ENCODE data around the gene ZNF530. TPM values are rescaled to one million over a fixed set of nuclear protein-coding genes. Genes with fewer than 3 reads are reported as not detected.

The ZNF530 gene
- 10 to 100 TPM in 1 of 2 donors, 1 to 10 TPM in 1; 5.6 to 10.1 TPM for total RNA-seq
- 5.6 TPM for polyA plus RNA-seq (2013, experiment 1 of 2)
- polyA plus RNA-seq (2013, experiment 2 of 2) = 6.0 TPM
- long read RNA-seq, experiment 1, full-length matches to known transcripts = 1 of 2 reads
- long read RNA-seq, experiment 1, partial matches to known transcripts = 1 of 2 reads
- long read RNA-seq, experiment 1, other reads (novel, unspliced or antisense) = 0 of 2 reads
- long read RNA-seq, experiment 2, partial matches to known transcripts = 0 of 4 reads
- long read RNA-seq, experiment 2, other reads (novel, unspliced or antisense) = 2 of 4 reads
- long read RNA-seq, experiment 3, full-length matches to known transcripts = 12 of 22 reads
- long read RNA-seq, experiment 3, partial matches to known transcripts = 1 of 22 reads
- long read RNA-seq, experiment 3, other reads (novel, unspliced or antisense) = 9 of 22 reads
- long read RNA-seq, experiment 4 = 0 reads

DNA sequence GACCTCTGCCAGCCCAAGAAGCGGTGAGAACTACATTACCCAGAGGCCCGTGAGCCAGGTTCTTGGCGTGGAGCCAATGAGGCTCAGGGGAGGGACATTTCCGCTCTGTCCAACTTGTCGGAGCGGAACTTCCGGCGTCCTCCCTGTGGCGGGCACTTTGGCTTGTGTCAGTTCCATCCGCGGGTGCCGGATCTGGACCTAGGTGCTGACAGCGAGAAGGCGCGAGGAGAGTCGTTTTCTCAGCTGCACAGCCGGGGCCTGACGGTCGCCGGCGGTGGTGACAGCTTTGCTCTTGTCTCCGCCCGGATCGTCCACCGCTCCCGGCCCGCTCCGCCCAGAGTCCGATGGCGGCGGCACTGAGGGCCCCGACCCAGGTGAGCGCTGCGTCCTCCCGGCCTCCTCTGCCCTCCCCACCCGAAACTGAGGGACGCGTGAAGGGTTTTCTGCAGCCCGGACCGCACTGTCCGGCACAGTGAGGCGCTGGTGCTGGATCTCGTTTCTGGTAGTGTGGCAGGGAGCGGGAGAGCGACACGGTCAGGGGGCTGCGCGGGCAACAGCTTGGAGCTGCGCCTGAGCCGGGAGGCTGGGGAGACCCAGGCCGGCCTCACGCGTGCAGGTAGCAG, at the start of gene ZNF530:
Gene ZNF530 (plus strand): TSS at position 125 of the 623 bp plus-strand sequence. CDS start 4,461 bp downstream, outside the sequence.
- Histone ChIP-seq H3K9me3 (ENCODE audit: control insufficient read depth, low read length) (no peaks in the 10 kb centered on the region), H3K9ac (ENCODE audit: extremely low read depth, low read length, poor library complexity, severe bottlenecking) (peak within 1 kb of the TSS; percentile 35), H3K27me3 (ENCODE audit: control insufficient read depth, insufficient read depth, low read length, poor library complexity, severe bottlenecking) (peaks cover 4% of the 10 kb centered on the region), H3K4me3 (ENCODE audit: low read length) (peak within 1 kb of the TSS; percentile 83), H3K4me1 (ENCODE audit: control insufficient read depth, insufficient read depth, low read length) (no peaks in the 10 kb centered on the region), H3K27ac (ENCODE audit: low read depth, low read length) (no peak within 1 kb of the TSS), H3K36me3 (ENCODE audit: control insufficient read depth, insufficient read depth, low read length) (peaks cover 6% of the 10 kb centered on the region)
- Mint-ChIP-seq H3K4me3 (peak within 1 kb of the TSS; percentile 77), H3K27ac (peak within 1 kb of the TSS; percentile 30), H3K36me3 (ENCODE audit: low read depth) (peaks cover 38% of the 10 kb centered on the region), H3K4me1 (no peaks in the 10 kb centered on the region), H3K27me3 (ENCODE audit: insufficient read depth) (peaks cover 22% of the 10 kb centered on the region), H3K9me3 (peaks cover 36% of the 10 kb centered on the region)
- no peak for TF ChIP-seq CTCF (conservative IDR thresholded peaks at IDR 0.05)
- 1% methylated on average over 24 to 53 of the region's 53 CpGs for WGBS, 2 experiments (ENCODE audit: insufficient coverage in 1 of 2, insufficient read length in 1 of 2)
- peak; percentile 96 for DNase-seq

DNA sequence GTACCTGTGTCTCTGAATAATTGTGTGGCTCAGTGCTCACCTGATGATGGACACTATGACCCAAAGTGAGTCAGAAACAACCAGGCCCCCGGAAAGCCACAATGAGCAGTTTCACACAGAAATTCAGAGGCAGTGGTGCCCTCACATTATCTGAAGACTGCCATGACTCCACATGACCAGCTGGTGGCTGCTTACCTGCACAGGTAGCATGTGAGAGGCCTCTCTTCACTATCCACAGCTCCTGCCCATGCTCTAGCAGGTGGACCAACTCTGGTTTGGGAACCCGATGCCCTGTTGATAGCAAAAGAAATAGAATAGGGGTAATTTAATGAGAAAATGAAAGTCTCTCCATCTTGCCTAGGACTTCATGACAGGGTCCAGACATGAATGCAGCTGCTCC, 47.3 kb upstream of the ZNF530 start:
- 92% methylated on average over 2 of the region's 2 CpGs; no CpG with 5 or more reads in 1 of the 2 experiments for WGBS, 2 experiments (ENCODE audit: insufficient coverage in 1 of 2, insufficient read length in 1 of 2)
- Histone ChIP-seq H3K9ac (ENCODE audit: extremely low read depth, low read length, poor library complexity, severe bottlenecking) (no peak overlapping the region), H3K27ac (ENCODE audit: low read depth, low read length) (no peak overlapping the region), H3K9me3 (ENCODE audit: control insufficient read depth, low read length) (peaks cover 35% of the 10 kb centered on the region), H3K4me1 (ENCODE audit: control insufficient read depth, insufficient read depth, low read length) (no peaks in the 10 kb centered on the region), H3K36me3 (ENCODE audit: control insufficient read depth, insufficient read depth, low read length) (peaks cover 89% of the 10 kb centered on the region), H3K27me3 (ENCODE audit: control insufficient read depth, insufficient read depth, low read length, poor library complexity, severe bottlenecking) (no peaks in the 10 kb centered on the region), H3K4me3 (ENCODE audit: low read length) (no peak overlapping the region)
- no peak overlapping the region for H3K4me3 Mint-ChIP-seq
- H3K27ac Mint-ChIP-seq = no peak overlapping the region
- H3K9me3 Mint-ChIP-seq = peaks cover 33% of the 10 kb centered on the region
- DNase-seq = no peak
- peaks cover 99% of the 10 kb centered on the region for H3K36me3 Mint-ChIP-seq (ENCODE audit: low read depth)
- no peaks in the 10 kb centered on the region for H3K27me3 Mint-ChIP-seq (ENCODE audit: insufficient read depth)
- H3K4me1 Mint-ChIP-seq = peaks cover 4% of the 10 kb centered on the region
- TF ChIP-seq CTCF (conservative IDR thresholded peaks at IDR 0.05) = peak; percentile 45

DNA sequence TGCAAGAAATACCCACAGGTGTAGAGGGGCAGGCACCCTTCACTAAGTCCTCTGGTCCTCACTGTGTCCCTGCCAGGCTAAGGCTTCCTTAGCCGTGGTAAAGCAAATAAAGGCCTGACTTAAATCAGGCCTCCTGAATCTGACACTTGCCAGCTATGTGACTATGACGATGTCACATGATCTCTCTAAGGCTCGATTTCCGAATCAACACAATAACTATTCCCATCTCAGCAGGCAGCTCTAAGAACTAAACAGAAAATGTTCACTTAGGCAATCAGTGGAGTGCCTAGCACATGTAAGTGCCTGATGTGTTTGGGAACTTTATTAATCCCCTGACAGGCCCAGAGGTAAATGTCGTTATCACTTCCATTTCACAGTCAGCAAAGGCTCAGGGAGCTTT, 42.0 kb upstream of the ZNF530 start:
- WGBS, 2 experiments (ENCODE audit: insufficient coverage in 1 of 2, insufficient read length in 1 of 2) = 86 to 95% methylated on average over 4 to 5 of the region's 5 CpGs
- Histone ChIP-seq H3K9ac (ENCODE audit: extremely low read depth, low read length, poor library complexity, severe bottlenecking) (no peak overlapping the region), H3K9me3 (ENCODE audit: control insufficient read depth, low read length) (peaks cover 36% of the 10 kb centered on the region), H3K27ac (ENCODE audit: low read depth, low read length) (no peak overlapping the region), H3K36me3 (ENCODE audit: control insufficient read depth, insufficient read depth, low read length) (peaks cover 37% of the 10 kb centered on the region), H3K27me3 (ENCODE audit: control insufficient read depth, insufficient read depth, low read length, poor library complexity, severe bottlenecking) (no peaks in the 10 kb centered on the region), H3K4me3 (ENCODE audit: low read length) (peak overlapping the region; percentile 90), H3K4me1 (ENCODE audit: control insufficient read depth, insufficient read depth, low read length) (no peaks in the 10 kb centered on the region)
- peaks cover 2% of the 10 kb centered on the region for H3K27me3 Mint-ChIP-seq (ENCODE audit: insufficient read depth)
- peaks cover 34% of the 10 kb centered on the region for H3K9me3 Mint-ChIP-seq
- H3K4me1 Mint-ChIP-seq = peaks cover 20% of the 10 kb centered on the region
- H3K4me3 Mint-ChIP-seq = peak overlapping the region; percentile 91
- no peak for DNase-seq
- TF ChIP-seq CTCF (conservative IDR thresholded peaks at IDR 0.05) = no peak
- peaks cover 50% of the 10 kb centered on the region for H3K36me3 Mint-ChIP-seq (ENCODE audit: low read depth)
- H3K27ac Mint-ChIP-seq = no peak overlapping the region
